Neuronal stem cell (in vitro differentiated cells): ENCODE data around the gene DUSP7.
A peak's percentile ranks its signal among the peaks of the same experiment; 100 is the strongest.

Experiments
- DNase-seq: peaks from one replicate; pipeline ENCODE4 v3.0.0-alpha.2; 2013; ENCODE audit warnings: low spot score
- H2AFZ ChIP-seq: one replicate; pipeline ENCODE4 v1.6.1; 2013; ENCODE audit warnings: mild to moderate bottlenecking, low read length, inconsistent platforms
- H2AK5ac ChIP-seq: 2 replicates; pipeline ENCODE4 v1.6.1; 2013; ENCODE audit warnings: low read depth, mild to moderate bottlenecking, inconsistent platforms, low read length, moderate library complexity, mixed read lengths
- H2BK120ac ChIP-seq: 2 replicates; pipeline ENCODE4 v1.6.1; 2013; ENCODE audit warnings: low read depth, mild to moderate bottlenecking, inconsistent platforms, low read length, moderate library complexity, mixed read lengths
- H2BK12ac ChIP-seq: one replicate; pipeline ENCODE4 v1.6.1; 2013; ENCODE audit warnings: low read length, inconsistent platforms
- H2BK15ac ChIP-seq: 2 replicates; pipeline ENCODE4 v1.6.1; 2013; ENCODE audit warnings: mild to moderate bottlenecking, low read length, inconsistent platforms, mixed read lengths
- H2BK5ac ChIP-seq: one replicate; pipeline ENCODE4 v1.6.1; 2013; ENCODE audit warnings: inconsistent platforms, mild to moderate bottlenecking, low read length, moderate library complexity
- H3K14ac ChIP-seq: one replicate; pipeline ENCODE4 v1.6.1; 2013; ENCODE audit warnings: low read length, inconsistent platforms
- H3K18ac ChIP-seq: 2 replicates; pipeline ENCODE4 v1.6.1; 2013; ENCODE audit warnings: low read length, inconsistent platforms
- H3K23ac ChIP-seq: 2 replicates; pipeline ENCODE4 v1.6.1; 2013; ENCODE audit warnings: low read depth, mild to moderate bottlenecking, mixed read lengths, low read length, inconsistent platforms; ENCODE audit not compliant: poor library complexity
- H3K27ac ChIP-seq: replicated peaks from 3 replicates; pipeline ENCODE4 v1.5.1; 2013; ENCODE audit warnings: low read length, inconsistent platforms
- H3K27me3 ChIP-seq, 3 experiments: 2 replicates each; pipeline ENCODE4 v1.6.1; 2013; ENCODE audit warnings: low read length in 3 of 3, mild to moderate bottlenecking in 2 of 3, inconsistent platforms in 1 of 3, low read depth in 1 of 3, mixed read lengths in 1 of 3, moderate library complexity in 1 of 3; ENCODE audit not compliant: control insufficient read depth in 3 of 3, insufficient read depth in 3 of 3
- H3K36me3 ChIP-seq, 2 donors: replicated peaks in 1 of 2; 2 replicates each; pipeline ENCODE4 v1.6.1; 2013; ENCODE audit warnings: low read length in 2 of 2; ENCODE audit not compliant: control insufficient read depth in 2 of 2, insufficient read depth in 2 of 2
- H3K4ac ChIP-seq: 2 replicates; pipeline ENCODE4 v1.6.1; 2013; ENCODE audit warnings: inconsistent platforms, mild to moderate bottlenecking, low read length, moderate library complexity
- H3K4me1 ChIP-seq, 2 donors: 1 replicate in 1 of 2; 2 replicates in 1 of 2; pipeline ENCODE4 v1.6.1; 2013; ENCODE audit warnings: low read length in 2 of 2, low read depth in 1 of 2; ENCODE audit not compliant: control insufficient read depth in 2 of 2, insufficient read depth in 1 of 2
- H3K4me2 ChIP-seq: one replicate; pipeline ENCODE4 v1.6.1; 2013; ENCODE audit warnings: mild to moderate bottlenecking, low read length, inconsistent platforms; ENCODE audit not compliant: insufficient read depth, poor library complexity, severe bottlenecking
- H3K4me3 ChIP-seq, 2 donors: 2 replicates each; pipeline ENCODE4 v1.5.1; 2013; ENCODE audit warnings: low read length in 2 of 2, mild to moderate bottlenecking in 2 of 2, inconsistent platforms in 1 of 2, moderate library complexity in 1 of 2
- H3K79me1 ChIP-seq: one replicate; pipeline ENCODE4 v1.6.1; 2013; ENCODE audit warnings: low read depth, mild to moderate bottlenecking, inconsistent platforms, low read length, moderate library complexity
- H3K9ac ChIP-seq: one replicate; pipeline ENCODE4 v1.6.1; 2013; ENCODE audit warnings: mild to moderate bottlenecking, low read depth, low read length, inconsistent platforms; ENCODE audit not compliant: poor library complexity
- H3K9me3 ChIP-seq, 2 donors: replicated peaks in 1 of 2; 2 replicates each; pipeline versions ENCODE3 to v1.6.1; 2013; ENCODE audit warnings: low read length in 2 of 2, mild to moderate bottlenecking in 2 of 2, inconsistent platforms in 1 of 2, low read depth in 1 of 2, mixed read lengths in 1 of 2, moderate library complexity in 1 of 2; ENCODE audit not compliant: control insufficient read depth in 2 of 2, insufficient read depth in 1 of 2
- H4K8ac ChIP-seq: one replicate; pipeline ENCODE4 v1.6.1; 2013; ENCODE audit warnings: low read depth, mild to moderate bottlenecking, inconsistent platforms, low read length, moderate library complexity
- H4K91ac ChIP-seq: one replicate; pipeline ENCODE4 v1.6.1; 2013; ENCODE audit warnings: low read length, low read depth, mild to moderate bottlenecking, inconsistent platforms; ENCODE audit not compliant: poor library complexity
- WGBS, 2 donors: extraction: QIAGEN DNeasy Blood & Tissue Kit; methylation state at CpG; one replicate each; pipeline ENCODE4 v1.1.7; 2013; ENCODE audit warnings: missing lambda C conversion rate in 2 of 2, mixed read lengths in 1 of 2; ENCODE audit not compliant: insufficient read length in 2 of 2, insufficient replicate concordance in 1 of 2; ENCODE audit errors: extremely low coverage in 2 of 2; 5-methylcytosine and 5-hydroxymethylcytosine counted together

DUSP7 gene

DNA sequence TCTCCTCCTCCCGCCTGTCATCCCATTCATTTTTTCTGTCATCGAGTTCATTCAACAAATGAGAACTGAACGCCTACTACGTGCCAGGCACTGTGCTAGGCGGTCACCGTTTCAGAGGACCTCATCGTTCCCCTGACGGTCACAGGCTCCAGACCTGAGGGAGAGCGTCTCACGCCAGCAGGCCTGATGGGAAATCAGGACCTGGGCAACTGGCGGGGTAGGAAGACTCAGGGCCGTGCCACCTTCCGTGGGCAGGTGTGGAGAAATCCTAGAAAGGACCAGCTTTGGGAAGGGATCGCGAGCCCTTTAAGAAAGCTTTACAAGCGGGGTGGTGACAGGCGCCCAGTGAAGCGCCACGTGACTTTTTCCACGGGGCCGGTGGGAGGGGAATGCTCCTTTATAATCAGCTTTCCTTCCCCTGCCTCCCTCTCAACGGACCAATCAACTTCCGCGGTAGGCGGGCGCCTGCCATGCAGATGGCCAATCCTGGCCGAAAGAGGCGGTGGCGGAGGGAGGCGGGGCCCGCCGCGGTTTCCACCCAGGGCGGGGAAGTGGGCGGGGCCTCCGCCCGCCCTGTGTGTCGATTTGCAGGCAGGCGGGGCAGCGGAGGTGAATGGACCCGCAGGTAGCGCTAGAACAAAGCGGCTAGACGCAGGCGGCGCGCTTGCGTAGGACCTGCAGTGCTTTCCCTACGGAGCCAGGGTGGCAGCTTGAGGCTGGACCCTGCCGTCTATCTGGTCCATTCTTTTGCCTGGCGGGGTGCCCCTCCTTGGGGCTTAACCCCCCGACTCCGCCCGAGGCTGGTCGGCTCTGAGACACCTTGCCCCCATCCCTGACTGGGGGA, 819 bp upstream of the DUSP7 start:
- Histone ChIP-seq H2BK12ac (peak overlapping the region; percentile 10), H3K9ac (peak overlapping the region; percentile 51), H3K36me3 (peaks cover 16 to 21% of the 10 kb centered on the region in 2 donors), H3K4me1 (peaks cover 21 to 22% of the 10 kb centered on the region in 2 donors), H2BK120ac (no peak overlapping the region), H4K91ac (no peak overlapping the region), H2AFZ (peak overlapping the region; percentile 97), H3K4ac (peak overlapping the region; percentile 8), H3K4me3 (peak overlapping the region; percentile 77 to 80), H2AK5ac (peak overlapping the region; percentile 77), H3K23ac (peak overlapping the region; percentile 51), H3K27ac (peak overlapping the region; percentile 29), H3K4me2 (peak overlapping the region; percentile 81), H3K27me3 (peaks cover 0 to 42% (median 0%) of the 10 kb centered on the region in 3 experiments), H2BK5ac (no peak overlapping the region), H3K9me3 (no peaks in the 10 kb centered on the region), H4K8ac (no peak overlapping the region), H3K14ac (no peak overlapping the region), H3K79me1 (peaks cover 9% of the 10 kb centered on the region), H2BK15ac (peak overlapping the region; percentile 42), H3K18ac (peak overlapping the region; percentile 89)
- WGBS, 2 donors, result no CpG with 5 or more reads among the region's 55 CpGs
- DNase-seq, result peak; percentile 98

DNA sequence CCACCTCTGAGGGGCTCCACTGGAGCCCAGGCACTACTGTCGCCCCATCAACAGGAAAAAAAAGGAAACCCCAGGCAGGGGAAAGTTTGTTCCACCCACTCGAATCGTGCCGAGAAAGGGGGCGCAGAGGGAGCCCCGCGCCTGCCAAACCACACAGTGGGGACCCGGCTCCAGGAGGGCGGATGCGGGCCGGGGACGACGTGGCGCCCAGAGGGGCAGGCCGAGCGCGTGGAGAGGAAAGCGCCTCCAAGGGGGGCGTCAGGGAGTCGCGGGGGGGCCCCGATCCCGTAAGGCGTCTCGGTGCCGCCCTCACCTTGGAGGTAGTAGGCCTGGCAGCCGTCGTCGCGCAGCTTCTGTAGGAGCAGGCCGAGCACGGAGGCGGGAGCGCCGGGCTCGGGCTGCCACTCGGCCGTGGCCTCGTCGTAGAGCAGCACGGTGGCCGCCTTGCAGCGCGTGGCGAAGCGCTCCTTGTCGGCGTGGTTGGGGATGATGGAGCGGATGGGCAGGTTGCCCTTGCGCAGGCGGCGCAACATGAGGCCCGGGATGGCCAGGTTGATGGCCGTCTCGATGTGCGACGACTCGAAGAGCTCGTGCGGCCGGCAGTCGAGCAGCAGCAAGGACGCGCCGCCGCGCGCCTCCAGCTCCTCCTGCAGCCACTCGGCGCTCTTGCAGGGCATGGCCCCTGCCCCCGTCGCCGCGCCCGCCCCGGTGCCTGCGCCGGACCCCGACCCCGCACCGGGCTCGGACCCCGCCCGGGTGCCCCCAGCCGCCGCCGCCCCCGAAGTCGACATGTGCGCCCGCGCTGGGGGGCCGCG, 627 bp downstream of the DUSP7 start:
- peak overlapping the region; percentile 91 for H3K18ac ChIP-seq
- peak overlapping the region; percentile 80 to 93 for H3K4me3 ChIP-seq
- no peak overlapping the region for H3K27ac ChIP-seq
- peaks cover 26 to 35% of the 10 kb centered on the region in 2 donors for H3K36me3 ChIP-seq
- H3K4ac ChIP-seq, result peak overlapping the region; percentile 28
- peaks cover 9% of the 10 kb centered on the region for H3K79me1 ChIP-seq
- no peak overlapping the region for H4K91ac ChIP-seq
- H3K27me3 ChIP-seq, result peaks cover 0 to 33% (median 0%) of the 10 kb centered on the region in 3 experiments
- DNase-seq, result no peak
- peak overlapping the region; percentile 93 for H2AFZ ChIP-seq
- WGBS, 2 donors, result no CpG with 5 or more reads among the region's 94 CpGs
- peak overlapping the region; percentile 93 for H3K9ac ChIP-seq
- H2BK120ac ChIP-seq, result peak overlapping the region; percentile 18
- H2BK15ac ChIP-seq, result peak overlapping the region; percentile 39
- no peak overlapping the region for H2BK12ac ChIP-seq
- peak overlapping the region; percentile 26 for H2BK5ac ChIP-seq
- H4K8ac ChIP-seq, result no peak overlapping the region
- no peaks in the 10 kb centered on the region for H3K9me3 ChIP-seq
- peak overlapping the region; percentile 89 for H3K23ac ChIP-seq
- H3K14ac ChIP-seq, result peak overlapping the region; percentile 64
- peak overlapping the region; percentile 34 for H2AK5ac ChIP-seq
- peaks cover 21 to 22% of the 10 kb centered on the region in 2 donors for H3K4me1 ChIP-seq
- H3K4me2 ChIP-seq, result peak overlapping the region; percentile 92

DNA sequence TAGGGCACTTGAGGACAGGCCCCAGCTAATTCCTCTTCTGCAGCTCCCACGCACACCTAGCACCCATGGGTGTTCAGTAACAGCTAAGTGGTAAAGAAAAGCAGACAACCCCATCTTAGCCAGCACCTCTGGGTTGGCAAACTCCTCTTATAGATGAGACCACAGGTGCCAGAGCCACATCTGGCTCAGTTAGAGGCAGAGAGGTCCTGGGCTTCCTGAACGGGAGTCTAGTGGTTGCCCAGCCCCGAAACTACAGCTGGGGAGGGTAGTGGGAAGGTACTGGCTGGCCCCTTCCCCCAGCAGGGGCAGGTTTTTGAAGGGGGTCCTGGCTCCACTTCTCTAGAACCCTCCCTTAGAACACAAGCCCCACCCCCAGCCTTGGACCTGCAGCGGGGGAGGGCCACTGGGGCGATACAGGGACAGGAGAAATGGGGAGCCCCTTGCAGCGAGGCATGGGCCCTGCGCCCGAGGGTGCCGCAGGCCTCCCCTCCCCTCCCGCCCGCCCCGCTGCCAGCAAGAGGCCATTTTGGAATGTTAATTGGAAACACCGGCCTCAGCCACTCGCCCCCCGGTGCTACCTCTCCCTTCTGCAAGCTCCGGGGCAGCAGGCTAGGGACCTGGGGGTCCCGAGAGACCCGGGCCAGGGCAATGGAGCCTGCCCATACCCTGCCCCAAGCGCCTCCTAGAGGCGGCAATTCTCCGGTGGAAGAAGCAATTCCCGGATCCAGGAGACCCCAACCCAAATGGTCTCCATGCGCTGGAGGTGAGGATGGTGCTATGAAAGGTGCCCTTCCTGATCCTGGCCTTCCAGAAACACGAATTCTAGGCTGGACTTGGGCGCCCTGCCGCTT, 1.5 kb downstream of the DUSP7 start:
- WGBS, 2 donors, result no CpG with 5 or more reads among the region's 26 CpGs
- Histone ChIP-seq H3K27me3 (peaks cover 0 to 24% (median 0%) of the 10 kb centered on the region in 3 experiments), H2BK15ac (peak overlapping the region; percentile 39)

More for the DNA sequence above, 1.5 kb downstream of the DUSP7 start:
- H3K23ac ChIP-seq, result no peak overlapping the region
- H3K14ac ChIP-seq, result no peak overlapping the region
- peak overlapping the region; percentile 36 for H2BK5ac ChIP-seq
- peak overlapping the region; percentile 72 for H3K9ac ChIP-seq
- H2AFZ ChIP-seq, result peak overlapping the region; percentile 93
- peaks cover 9% of the 10 kb centered on the region for H3K79me1 ChIP-seq
- H2AK5ac ChIP-seq, result peak overlapping the region; percentile 34
- no peak overlapping the region for H3K4ac ChIP-seq
- peaks cover 21 to 22% of the 10 kb centered on the region in 2 donors for H3K4me1 ChIP-seq
- no peak overlapping the region for H4K91ac ChIP-seq
- H3K27ac ChIP-seq, result no peak overlapping the region
- no peaks in the 10 kb centered on the region for H3K9me3 ChIP-seq
- DNase-seq, result no peak
- peak overlapping the region; percentile 91 for H3K18ac ChIP-seq
- H3K4me3 ChIP-seq, result peak overlapping the region; percentile 80 to 93
- peaks cover 33 to 43% of the 10 kb centered on the region in 2 donors for H3K36me3 ChIP-seq
- no peak overlapping the region for H4K8ac ChIP-seq
- H2BK120ac ChIP-seq, result peak overlapping the region; percentile 18
- H2BK12ac ChIP-seq, result no peak overlapping the region
- H3K4me2 ChIP-seq, result peak overlapping the region; percentile 92
